AG20443 (cell line): ENCODE results near the gene KBTBD6.
"Not testable (repeated sequence)": the region's sequence is repeated elsewhere in the genome, so short reads cannot be mapped to it uniquely, and the experiment has no call there.

Source experiments
- DNase-seq: peaks from one replicate; pipeline ENCODE4 v3.0.0; 2012; ENCODE audit warnings: low spot score, mixed read lengths

KBTBD6 gene

DNA sequence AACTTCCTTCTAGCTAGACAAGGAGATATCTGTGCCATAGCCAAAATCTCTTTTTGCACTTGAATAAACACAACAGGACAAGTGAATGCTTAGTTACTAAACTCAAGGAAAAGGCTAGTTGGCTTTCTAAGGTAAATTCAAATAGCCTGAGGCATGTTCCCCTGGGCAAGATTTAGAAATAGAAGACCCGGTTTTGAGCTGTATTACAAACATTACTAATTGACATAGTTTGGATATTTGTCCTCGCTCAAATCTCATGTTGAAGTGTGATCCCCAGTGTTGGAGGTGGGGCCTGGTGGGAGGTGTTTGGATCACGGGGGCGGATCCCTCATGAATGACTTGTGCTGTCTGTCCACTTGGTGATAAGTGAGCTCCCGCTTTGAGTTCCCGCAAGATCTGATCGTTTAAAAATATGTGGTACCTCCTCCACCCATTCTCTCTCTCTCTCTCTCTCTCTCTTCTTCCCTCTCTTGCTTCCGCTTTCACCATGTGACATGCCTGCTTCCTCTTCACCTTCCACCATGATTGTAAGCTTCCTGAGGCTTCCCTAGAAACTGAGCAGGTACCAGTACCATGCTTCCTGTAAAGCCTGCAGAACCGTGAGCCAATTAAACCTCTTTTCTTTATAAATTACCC, 3.9 kb upstream of the KBTBD6 start:
- DNase-seq = no peak

DNA sequence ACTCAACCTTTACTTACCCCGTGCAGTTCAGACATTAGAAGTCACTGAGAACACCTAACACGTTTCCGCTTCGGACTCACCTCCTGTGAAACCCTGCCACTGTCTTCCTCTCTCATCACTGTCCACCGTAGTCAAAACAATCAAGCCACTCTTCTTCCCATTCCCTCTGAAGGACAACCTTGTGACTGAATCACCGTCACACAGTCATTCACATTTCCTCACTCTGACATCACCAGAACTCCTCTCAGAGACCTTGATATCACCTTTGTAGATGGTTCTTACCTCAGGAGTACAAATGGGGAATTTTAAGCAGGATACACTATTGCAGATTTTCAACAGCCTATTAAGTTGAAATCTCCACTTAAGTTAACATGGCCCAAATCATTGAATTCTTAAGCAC, 1.3 kb upstream of the KBTBD6 start:
- no peak for DNase-seq

DNA sequence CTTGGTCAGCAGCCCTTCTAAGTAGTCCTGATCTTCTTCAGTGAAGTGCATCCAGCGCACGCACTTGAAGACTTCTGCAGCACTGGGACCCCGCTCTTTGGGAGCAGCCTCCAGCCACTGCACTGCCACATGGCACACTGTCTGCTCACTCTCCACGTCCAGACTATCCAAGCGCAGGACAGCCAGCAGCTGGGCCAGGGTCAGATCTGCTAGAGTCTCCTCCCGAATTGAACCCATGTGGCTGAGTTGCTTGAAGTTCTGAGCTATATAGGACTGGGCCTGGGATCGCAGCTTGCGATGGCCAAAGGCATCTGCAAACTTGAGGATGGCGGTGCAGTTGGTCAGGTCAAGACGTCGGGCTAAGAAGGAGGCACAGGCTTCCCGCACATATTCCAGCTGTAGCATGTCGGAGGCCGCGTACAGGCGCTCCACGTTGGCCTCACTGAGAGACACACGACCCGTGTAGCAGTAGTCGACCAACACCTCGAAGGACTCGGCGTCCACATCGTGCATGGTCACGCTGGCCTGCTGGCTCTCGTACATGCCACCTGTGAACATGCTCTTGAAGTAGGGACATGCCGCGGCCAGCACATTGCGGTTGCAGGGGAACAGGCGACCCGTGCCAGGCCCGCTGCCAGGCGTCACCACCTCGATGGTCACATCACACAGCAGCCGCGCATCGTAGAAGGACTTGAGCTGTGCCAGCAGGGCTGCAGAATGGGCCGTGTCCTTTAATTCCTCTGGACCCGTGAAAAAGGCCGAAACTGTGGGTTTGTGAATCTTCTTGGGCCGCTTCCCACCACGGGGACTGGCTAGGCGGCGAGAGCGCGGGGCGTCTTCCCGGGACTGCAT, 716 bp downstream of the KBTBD6 start:
- not testable (repeated sequence) for DNase-seq

DNA sequence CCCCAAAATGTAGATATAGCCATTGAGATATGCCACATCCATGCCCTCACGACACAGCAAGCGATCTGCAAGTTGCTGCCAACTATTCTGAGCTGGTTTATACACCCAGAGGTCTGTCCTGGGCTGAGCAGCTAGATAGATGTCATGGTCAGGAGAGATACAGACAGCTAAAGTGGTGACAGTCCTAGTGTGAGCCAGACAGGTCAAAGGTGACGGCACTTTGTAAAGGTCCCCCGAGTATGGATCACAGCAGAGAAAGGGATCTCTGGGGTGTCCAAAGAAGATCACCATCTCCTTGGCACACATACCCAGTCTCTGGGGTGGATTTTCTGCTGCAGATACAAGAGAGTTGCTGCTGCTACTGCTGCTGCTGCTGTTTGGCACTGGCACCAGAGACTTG, 1.4 kb downstream of the KBTBD6 start:
- not testable (repeated sequence) for DNase-seq

DNA sequence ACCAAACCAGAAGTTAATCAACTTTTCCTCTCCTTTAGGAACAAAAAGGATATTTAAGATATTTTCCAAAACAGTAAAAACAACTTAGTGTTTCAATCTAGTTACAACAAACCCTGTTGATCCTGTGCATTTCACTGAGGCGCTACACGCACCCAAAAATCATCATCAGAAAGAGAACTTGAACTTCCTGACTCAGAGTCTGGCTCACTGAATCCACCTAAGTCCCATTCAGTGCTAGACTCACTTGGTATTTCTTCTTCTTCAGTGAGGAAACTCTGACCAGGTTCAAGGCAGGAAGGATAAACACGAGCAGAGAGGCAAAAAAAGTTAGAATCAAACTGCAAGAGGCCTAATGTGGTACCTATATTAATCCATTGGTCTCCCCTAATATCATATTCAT, 2.2 kb downstream of the KBTBD6 start:
- no peak for DNase-seq

DNA sequence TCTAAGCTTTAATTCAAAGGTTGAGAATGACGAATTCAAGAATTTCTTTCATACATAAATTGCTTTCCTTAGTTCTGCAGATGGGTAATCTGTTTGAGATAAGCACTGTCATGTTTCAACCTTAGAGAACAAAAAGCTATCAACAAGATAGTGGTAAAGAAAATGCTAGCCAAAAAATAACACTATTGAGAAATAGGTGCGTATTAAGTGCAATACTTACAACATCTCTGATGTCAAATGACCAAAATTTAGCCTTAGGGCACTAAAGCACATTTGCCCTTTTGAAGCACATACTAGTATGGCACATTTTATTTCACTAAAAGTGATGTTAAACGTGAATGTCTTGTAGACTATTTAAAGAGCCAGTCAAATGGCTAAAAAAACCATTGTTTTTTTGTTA, 4.9 kb downstream of the KBTBD6 start:
- DNase-seq = no peak

DNA sequence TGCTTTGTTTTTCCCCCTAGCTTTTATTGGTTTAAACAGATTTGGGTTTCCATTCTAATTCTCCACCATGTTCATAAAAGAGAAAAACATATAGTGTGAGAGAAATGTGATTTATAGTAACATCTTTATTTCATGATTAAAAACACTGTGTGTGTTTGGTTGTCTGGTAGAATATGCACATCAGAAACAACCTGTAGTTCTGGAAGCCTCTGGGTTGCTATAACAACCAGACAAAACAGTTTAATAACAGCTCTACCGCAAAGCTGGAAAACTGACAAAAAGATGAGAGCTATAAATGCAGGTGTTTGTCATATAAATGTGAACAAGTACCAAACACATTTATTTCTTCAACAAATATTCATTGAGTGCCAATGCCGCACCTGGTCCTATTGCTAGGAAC, 9.8 kb downstream of the KBTBD6 start:
- no peak for DNase-seq

DNA sequence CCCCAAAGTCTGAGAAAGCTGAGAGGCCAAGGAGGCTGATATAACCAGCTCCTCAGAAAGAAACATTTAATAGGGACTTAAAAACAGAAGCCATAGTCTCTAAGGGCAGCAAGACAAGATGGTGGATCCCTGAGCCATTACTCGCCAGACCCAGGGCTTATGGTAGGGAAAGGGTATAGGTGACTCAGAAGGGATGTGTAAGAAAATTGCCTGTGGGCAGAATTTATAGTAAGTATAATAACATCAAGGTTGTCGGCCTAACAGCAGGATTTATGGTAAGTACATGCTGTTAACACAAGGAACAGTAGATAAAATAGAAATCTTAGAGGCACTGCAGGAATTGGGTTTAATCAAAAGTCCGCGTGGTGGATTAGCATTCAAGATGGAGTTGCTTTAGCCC, 14.7 kb downstream of the KBTBD6 start:
- DNase-seq = no peak

DNA sequence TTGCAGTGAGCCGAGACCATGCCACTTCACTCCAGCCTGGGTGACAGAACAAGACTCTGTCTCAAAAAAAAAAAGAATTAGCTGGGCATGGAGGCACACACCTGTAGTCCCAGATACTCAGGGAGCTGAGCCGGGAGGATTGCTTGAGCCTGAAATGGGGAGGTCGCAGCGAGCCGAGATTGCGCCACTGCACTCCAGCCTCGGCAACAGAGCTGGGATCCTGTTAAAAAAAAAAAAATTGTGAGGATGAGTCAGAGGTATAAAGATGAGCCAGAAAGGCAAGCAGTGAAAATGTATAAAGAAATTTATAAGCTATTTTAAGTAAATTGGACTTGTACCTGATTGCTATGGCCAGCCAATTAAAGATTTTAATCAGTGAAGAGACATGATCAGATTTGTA, 21.1 kb downstream of the KBTBD6 start:
- DNase-seq = no peak

DNA sequence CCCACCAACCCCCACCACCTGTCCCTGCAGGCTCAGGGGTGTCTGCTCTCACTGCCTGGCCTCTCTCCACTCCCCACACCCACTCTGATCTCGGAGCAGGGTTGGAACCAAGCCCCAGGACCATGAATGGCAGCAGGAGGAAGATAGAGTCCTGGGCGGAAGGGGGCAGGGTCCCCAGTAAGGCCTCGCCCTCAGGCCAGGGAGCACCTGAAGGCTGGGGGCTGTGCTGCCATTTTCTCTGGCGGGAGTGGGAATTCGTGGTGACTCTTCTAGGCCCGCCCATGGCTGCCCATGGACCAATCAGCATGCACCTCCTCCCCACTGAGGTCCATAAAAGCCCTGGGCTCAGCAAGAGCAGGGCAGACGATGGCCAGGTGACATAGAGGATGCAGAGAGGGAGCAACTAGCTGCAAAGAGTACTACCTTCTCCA, 25.0 kb downstream of the KBTBD6 start:
- no peak for DNase-seq

DNA sequence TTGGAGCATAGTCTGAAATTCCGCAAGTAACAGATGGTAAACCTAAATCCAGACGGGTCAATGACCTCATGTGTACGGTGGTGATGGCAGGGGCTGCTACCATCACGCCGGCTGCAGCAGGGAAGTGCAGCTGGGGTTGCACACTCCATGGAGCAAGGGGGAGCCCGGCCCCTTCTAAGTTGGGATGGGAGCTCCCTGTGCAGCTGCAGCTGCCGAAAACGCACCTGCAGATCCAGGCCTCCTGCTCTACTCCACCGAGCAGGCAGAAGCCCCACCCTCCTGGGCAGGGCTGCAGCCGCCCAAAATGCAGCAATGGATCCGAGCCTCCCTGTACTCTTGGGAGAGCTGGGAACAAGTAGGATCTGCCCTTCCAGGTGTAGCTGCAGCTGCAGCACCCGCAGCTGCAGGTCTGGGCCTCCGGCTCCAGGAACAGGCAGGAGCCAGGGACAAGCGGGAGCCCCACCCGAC, 25.5 kb downstream of the KBTBD6 start:
- DNase-seq = no peak

DNA sequence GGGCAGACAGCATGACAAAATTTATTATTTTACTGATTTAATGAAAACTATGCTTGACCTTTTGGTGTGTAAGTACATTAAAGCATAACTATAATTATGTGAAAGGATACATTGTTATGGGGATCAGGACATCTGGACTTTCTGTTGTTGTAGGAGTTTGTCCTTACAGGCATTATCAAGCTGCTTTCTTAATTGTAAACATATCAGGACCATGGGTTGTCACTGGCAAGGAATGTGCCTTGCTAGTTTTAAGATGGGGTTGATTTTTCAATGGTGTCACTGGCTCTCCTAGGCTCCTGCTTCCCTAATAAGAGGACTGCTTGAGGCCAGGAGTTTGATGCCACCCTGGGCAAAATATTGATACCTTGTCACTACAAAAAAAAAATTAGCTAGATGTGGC, 32.6 kb downstream of the KBTBD6 start:
- DNase-seq = no peak

DNA sequence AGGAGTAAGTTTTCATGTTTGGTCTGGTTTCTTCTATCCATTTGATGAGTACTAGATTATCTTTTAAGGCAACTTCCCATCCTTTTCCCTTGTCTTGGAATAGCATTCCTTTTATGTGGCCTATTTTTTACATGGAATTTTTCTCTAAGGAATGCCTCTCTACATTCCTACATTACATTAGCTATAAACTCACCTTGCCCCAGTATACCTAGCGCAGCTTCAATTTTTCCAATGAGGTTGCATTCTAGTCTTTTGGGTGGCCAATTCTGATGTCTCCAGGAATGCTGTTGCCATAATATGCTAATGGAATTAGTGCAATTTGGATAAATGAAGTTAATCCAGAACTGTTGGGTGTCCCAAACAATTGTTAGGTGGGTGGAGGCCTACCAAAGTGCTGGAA, 33.8 kb downstream of the KBTBD6 start:
- no peak for DNase-seq

DNA sequence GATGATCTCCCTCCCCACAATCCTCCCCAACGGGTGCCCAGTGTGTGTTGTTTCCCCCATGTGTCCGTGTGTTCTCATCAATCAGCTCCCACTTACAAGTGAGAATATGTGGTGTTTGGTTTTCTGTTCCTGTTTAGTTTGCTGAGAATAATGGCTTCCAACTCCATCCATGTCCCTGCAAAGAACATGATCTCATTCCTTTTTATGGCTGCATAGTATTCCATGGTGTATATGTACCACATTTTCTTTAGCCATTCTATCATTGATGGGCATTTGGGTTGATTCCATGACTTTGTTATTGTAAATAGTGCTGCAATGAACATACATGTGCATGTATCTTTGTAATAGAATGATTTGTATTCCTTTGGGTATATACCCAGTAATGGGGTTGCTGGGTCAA, 36.9 kb downstream of the KBTBD6 start:
- DNase-seq = not testable (repeated sequence)

DNA sequence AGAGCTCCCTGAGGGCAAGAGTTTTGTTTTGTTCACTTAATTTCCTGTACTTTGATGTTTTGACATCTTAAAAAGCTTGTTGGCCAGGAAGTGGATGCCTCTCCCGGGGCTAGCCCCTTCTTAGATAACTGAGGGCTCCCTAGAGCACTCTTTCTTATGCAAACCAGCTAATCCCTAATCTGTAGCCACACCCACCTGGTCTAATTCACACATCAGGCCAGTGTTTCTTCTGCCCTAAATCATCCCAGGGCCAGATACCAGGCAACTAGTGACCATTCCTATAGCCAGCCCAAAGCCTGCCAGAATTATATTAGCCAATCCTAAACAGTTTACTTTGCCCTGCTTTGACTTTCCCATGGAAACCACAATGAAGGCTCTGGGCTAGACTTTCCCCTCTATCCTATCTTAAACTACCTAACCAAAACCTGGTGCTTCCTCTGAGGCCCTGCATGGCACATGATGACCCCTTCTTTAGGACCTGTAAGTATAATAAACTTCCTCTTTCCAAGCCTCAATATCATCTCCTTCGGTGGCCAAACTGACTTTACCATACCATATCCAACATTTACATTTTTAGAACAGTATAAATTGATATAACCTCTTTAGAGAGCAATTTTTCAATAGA, 46.5 kb downstream of the KBTBD6 start:
- DNase-seq = no peak

DNA sequence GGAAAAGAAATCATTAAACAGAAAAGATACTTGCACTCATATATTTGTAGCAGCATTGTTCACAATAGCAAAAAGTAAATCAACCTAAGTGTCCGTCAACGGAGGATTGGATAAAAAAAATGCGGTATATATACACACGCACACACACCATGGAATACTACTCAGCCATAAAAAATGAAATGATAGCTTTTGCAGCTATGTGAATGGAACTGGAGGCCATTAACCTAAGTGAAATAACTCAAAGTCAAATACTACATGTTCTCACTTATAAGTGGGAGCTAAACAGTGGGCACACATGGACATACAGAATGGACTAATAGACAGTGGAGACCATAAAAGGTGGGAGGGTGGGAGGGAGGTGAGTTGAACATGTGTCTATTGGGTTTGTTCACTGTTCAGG, 52.9 kb downstream of the KBTBD6 start:
- DNase-seq = no peak
